ENCODE results near the gene LRMDA. TPM values are rescaled to one million over a fixed set of nuclear protein-coding genes. Genes with fewer than 3 reads are reported as not detected.

Gene LRMDA
- total RNA-seq, 3 donors from 2014 or later, result 8.3 to 17.1 (median 11.1) TPM

DNA sequence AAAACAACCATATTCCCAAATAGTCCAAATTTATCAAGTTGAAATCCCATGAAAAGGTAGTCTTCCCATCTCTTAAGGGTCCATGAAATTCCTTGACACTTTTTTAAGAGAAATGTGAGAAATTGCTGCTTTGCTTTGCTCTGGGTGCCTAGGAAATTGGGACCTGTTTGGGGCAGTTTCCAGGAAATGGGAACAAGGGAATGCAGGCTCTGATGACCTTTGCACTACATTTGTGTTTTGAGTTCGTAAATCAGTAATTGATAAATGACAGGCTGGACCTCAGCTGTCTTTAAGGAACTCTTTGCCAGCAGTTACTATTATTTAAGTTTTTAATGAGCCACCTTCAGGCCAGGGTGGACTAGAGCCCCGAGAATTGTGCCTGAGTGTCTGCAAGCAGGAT lies 203.5 kb downstream of the LRMDA start:
- intact Hi-C loops (cut with DNase I; ENCODE audit: low total_unique reads), result no loop called here
- Histone ChIP-seq H3K9me3 (no peaks in the 10 kb centered on the region), H3K4me1 (no peaks in the 10 kb centered on the region), H3K36me3 (no peaks in the 10 kb centered on the region), H3K27ac (no peak overlapping the region), H3K27me3 (no peaks in the 10 kb centered on the region), H3K4me3 (no peak overlapping the region)
- DNase-seq (ENCODE audit: low spot score in 2 of 2), result no peak
- TF ChIP-seq POLR2A (IDR thresholded peaks at IDR 0.05), result no peak
- TF ChIP-seq POLR2AphosphoS5 (IDR thresholded peaks at IDR 0.05), result no peak
- TF ChIP-seq, protein P1, sequence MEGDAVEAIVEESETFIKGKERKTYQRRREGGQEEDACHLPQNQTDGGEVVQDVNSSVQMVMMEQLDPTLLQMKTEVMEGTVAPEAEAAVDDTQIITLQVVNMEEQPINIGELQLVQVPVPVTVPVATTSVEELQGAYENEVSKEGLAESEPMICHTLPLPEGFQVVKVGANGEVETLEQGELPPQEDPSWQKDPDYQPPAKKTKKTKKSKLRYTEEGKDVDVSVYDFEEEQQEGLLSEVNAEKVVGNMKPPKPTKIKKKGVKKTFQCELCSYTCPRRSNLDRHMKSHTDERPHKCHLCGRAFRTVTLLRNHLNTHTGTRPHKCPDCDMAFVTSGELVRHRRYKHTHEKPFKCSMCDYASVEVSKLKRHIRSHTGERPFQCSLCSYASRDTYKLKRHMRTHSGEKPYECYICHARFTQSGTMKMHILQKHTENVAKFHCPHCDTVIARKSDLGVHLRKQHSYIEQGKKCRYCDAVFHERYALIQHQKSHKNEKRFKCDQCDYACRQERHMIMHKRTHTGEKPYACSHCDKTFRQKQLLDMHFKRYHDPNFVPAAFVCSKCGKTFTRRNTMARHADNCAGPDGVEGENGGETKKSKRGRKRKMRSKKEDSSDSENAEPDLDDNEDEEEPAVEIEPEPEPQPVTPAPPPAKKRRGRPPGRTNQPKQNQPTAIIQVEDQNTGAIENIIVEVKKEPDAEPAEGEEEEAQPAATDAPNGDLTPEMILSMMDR (IDR thresholded peaks at IDR 0.05), result no peak

DNA sequence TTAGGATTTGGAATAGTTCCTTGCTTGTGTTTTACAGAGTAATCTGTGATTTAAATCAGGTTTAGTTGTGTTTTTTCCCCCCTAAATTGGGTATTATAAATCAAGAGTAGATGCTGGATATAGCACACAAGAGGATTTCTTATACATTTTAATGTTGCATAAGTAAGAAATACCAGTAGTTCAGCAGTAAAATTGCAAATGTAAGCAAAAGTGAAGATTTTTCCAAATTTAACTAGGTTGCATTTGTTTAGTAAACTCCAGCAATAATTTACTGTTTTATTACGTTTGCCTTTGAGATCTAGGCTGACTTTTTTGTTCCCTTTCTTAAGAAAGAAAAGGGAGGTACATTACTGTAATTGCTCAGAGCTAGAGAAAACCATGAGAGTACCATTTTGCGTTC lies 207.3 kb downstream of the LRMDA start:
- Histone ChIP-seq H3K4me3 (no peak overlapping the region), H3K27ac (no peak overlapping the region), H3K27me3 (no peaks in the 10 kb centered on the region), H3K36me3 (no peaks in the 10 kb centered on the region), H3K9me3 (no peaks in the 10 kb centered on the region), H3K4me1 (no peaks in the 10 kb centered on the region)
- DNase-seq (ENCODE audit: low spot score in 2 of 2), result no peak
- TF ChIP-seq POLR2A (IDR thresholded peaks at IDR 0.05), result no peak
- intact Hi-C loops (cut with DNase I; ENCODE audit: low total_unique reads), result no loop called here

DNA sequence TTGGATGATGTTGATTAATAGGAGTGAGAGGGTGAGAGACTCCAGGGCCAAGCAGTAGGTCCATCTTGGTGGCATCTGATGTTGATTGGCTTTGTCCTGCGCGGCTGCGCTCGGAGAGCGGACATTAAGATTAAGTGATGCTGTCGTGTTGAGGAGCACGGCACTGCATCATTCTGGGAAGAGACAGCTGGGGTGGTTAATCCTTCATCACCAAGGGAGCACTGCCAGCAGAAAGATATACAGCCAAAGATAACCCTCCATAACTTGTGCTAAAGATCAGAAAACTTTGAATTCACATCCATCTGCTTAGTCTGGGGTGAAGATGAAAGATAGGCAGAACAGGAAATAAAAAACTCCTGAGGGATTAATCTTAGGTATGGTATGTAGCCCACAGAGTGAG lies 208.3 kb downstream of the LRMDA start:
- TF ChIP-seq POLR2A (IDR thresholded peaks at IDR 0.05) (no peak), POLR2AphosphoS5 (IDR thresholded peaks at IDR 0.05) (no peak)
- TF ChIP-seq, protein P1 (IDR thresholded peaks at IDR 0.05), result no peak
- Histone ChIP-seq H3K27me3 (no peaks in the 10 kb centered on the region), H3K4me1 (no peaks in the 10 kb centered on the region), H3K27ac (no peak overlapping the region), H3K4me3 (no peak overlapping the region), H3K9me3 (no peaks in the 10 kb centered on the region), H3K36me3 (no peaks in the 10 kb centered on the region)
- DNase-seq (ENCODE audit: low spot score in 2 of 2), result no peak
- intact Hi-C loops (cut with DNase I; ENCODE audit: low total_unique reads), result no loop called here

DNA sequence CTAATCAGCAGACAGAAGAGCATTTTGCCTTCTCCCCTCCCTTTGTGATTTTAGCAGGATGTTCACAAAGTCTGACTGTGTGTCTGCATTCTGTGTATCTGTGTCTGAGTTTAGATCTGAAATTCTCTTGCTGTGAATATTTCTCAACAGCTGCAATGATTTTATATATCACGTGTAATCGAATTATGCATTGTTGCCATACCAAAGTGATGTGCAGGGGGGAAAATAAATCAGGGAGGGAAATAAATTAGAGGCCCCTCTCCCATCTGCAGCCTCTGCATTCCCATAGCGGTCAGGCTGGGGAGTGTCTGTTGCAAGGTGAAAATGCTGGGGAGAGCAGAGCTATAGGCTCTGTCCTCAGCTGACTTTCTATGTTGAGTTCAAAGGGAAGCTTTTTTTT lies 209.0 kb downstream of the LRMDA start:
- Histone ChIP-seq H3K9me3 (no peaks in the 10 kb centered on the region), H3K4me3 (no peak overlapping the region), H3K36me3 (no peaks in the 10 kb centered on the region), H3K4me1 (no peaks in the 10 kb centered on the region), H3K27ac (no peak overlapping the region), H3K27me3 (no peaks in the 10 kb centered on the region)
- intact Hi-C loops (cut with DNase I; ENCODE audit: low total_unique reads), result no loop called here
- TF ChIP-seq POLR2AphosphoS5 (IDR thresholded peaks at IDR 0.05) (no peak), POLR2A (IDR thresholded peaks at IDR 0.05) (no peak)
- TF ChIP-seq, protein P1 (IDR thresholded peaks at IDR 0.05), result no peak
- DNase-seq (ENCODE audit: low spot score in 2 of 2), result no peak

DNA sequence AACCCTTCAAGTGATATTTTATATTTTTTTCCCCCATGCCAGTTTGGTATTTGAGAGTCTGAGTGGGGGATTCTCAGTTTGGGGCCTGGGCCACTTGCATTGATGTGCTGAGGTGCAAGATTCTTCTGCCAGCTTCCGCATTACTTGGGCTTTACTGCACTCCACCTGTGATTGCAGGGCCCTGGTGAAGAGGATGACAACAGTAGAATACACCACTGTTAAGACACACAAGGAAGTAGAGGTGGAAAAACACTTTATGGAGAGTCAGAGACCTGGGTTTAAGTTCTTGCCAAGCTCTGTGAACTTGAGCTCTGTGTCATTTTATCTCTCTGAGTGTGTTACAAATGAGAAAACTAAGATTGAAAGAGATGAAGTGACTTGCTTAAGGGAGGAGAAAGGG lies 209.4 kb downstream of the LRMDA start:
- intact Hi-C loops (cut with DNase I; ENCODE audit: low total_unique reads), result no loop called here
- H3K36me3 ChIP-seq, result no peaks in the 10 kb centered on the region
- no peaks in the 10 kb centered on the region for H3K27me3 ChIP-seq
- H3K9me3 ChIP-seq, result no peaks in the 10 kb centered on the region
- no peak overlapping the region for H3K27ac ChIP-seq
- no peaks in the 10 kb centered on the region for H3K4me1 ChIP-seq
- no peak for DNase-seq (ENCODE audit: low spot score in 2 of 2)
- no peak overlapping the region for H3K4me3 ChIP-seq
- TF ChIP-seq, protein P1 (IDR thresholded peaks at IDR 0.05), result no peak
- no peak for TF ChIP-seq POLR2A (IDR thresholded peaks at IDR 0.05)
- no peak for TF ChIP-seq POLR2AphosphoS5 (IDR thresholded peaks at IDR 0.05)

DNA sequence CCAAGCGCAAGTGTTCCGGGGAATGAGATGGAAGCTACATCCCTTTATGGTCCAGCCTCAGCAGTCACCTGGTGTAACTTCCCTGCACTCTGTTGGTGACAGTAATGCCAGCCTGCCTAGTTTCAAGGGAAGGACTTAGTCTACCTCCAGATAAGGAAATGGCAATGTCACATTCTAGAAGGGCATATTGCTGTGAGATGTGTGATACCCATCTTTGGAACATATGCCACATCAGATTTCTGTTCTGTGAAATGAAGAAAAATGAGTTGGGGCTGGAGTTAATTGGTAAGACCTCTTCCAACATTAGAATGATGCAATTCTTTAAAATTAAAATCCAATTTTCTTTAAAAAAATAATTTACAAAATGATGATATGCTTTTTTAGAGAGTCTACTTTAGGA lies 212.0 kb downstream of the LRMDA start:
- no peak overlapping the region for H3K4me3 ChIP-seq
- no peak for DNase-seq (ENCODE audit: low spot score in 2 of 2)
- no peaks in the 10 kb centered on the region for H3K4me1 ChIP-seq
- H3K36me3 ChIP-seq, result no peaks in the 10 kb centered on the region
- H3K27ac ChIP-seq, result no peak overlapping the region
- TF ChIP-seq POLR2AphosphoS5 (IDR thresholded peaks at IDR 0.05) (no peak), POLR2A (IDR thresholded peaks at IDR 0.05) (no peak)
- TF ChIP-seq, protein P1 (IDR thresholded peaks at IDR 0.05), result no peak
- intact Hi-C loops (cut with DNase I; ENCODE audit: low total_unique reads), result no loop called here
- no peaks in the 10 kb centered on the region for H3K27me3 ChIP-seq
- no peaks in the 10 kb centered on the region for H3K9me3 ChIP-seq
